ENCODE data around the gene COX6B2.

Gene COX6B2

DNA sequence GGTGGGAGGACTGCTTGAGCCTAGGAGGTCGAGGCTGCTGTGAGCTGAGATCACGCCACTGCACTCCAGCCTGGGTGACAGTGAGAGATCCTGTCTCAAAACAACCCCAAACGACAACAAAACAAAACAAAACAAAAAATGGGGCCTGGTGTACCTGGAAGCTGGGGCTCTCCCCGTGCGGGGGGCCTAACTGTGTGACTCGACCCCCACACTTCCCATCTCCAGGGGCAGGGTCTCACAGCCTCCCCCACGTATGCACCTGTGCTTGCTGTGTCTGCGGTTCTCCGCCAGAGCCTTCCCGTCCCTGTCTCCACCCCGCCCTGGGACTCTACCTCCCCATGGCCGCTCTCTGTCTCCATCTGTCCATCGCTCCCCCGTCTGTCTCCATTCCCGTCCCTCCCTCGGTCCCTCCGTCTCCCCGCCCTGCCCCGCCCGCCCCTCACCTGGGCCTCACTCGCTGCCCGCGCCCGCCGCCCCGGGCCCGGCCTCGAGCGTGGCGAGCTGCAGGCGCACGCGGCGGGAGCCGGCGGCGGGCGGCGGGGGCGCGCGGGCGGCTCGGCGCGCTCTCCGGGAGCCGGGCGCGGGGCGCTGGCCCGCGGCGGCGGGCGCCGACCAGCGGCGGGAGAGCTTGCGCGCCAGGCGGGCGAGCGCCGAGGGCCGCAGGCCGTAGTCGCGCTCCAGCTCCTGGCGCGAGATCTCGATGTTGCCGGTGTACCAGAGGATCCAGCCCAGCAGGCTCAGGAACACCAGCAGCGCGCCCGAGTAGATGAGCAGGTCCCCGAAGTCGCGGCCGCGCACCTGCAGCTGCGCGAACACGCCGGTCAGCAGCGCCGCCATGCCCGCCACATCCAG lies 29.0 kb upstream of the COX6B2 start:
- DNase-seq, result no peak

DNA sequence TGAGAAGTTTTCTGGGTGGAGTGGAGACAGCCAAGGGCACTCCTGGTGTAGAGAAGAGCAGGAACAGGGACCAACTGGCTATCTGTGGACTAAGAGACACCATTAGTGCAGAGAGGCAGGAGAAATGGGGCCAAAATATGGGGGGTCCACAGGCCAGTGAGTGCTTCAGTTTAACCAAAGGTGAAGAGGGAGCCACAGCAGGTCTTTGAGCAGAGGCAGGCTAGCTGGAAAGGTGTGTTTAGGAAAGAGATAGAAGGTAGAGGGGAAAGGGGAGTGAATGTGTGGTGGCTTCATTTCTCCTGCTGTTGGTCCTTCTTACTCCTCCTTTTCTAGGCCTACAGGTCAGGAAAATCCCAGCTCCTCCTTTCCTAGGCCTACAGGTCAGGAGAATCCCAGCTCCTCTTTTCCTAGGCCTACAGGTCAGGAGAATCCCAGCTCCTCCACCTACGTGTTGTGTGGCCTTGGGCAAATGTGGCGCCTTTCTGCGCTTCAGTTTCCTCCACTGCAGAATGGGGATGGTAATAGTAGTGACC lies 28.1 kb upstream of the COX6B2 start:
- DNase-seq, result no peak

DNA sequence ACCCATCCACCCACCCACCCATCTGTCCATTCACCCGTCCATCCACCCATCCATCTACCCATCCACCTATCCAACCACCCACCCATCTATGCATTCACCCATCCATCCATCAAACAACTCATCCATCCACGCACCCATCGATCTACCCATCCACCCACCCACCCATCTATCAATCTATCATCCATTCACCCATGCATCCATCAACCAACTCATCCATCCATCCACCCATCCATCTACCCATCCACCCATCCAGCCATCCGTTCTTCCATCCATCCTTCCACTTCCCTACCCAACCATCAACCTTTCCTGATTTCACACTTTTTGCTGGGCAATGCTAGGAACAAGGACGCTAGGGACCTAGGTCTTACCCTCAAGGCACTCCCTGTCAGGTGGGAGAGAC lies 27.5 kb upstream of the COX6B2 start:
- no peak for DNase-seq

DNA sequence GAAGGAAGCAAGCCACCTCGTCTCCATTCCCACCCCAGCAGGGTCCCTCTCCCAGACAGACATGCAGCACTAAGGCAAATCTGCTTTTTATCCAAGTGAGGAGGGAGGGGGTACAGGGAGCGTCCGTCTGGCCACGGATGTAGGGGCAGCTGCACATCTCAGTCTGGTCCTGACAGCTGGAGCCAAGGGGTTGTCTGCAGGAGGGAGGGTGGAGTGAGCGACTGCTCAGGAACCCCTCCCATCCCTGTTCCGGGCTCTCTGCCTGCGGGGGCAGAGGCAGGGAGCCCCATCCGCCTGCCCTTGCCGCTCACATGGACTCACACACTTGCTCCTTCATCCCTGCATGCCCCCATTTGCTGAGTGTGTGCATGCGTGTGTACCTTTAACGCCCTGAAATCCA lies 24.7 kb upstream of the COX6B2 start:
- DNase-seq, result peak; percentile 18

DNA sequence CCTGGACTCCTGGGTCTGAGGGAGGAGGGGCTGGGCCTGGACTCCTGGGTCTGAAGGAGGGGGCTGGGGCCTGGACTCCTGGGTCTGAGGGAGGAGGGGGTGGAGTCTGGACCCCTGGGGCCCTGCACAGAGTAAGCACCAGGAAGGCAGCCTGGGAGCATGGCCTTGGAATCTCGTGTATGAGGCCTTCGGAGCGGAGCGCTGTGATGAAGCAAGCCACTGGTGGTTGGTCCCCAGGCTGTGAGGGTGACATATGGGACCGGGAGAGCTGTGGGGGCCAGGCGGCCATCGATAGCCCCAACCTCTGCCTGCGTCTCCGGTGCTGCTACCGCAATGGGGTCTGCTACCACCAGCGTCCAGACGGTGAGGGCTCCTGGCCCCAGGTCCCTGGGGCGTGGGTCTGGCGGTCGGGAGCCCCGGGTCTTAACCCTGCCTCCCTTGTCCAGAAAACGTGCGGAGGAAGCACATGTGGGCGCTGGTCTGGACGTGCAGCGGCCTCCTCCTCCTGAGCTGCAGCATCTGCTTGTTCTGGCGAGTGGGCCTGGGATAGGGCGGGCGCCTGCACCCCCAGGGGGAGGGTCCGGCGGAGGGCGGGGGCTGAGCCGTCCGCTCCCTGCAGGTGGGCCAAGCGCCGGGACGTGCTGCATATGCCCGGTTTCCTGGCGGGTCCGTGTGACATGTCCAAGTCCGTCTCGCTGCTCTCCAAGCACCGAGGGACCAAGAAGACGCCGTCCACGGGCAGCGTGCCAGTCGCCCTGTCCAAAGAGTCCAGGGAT lies 23.0 kb upstream of the COX6B2 start:
- DNase-seq, result no peak

DNA sequence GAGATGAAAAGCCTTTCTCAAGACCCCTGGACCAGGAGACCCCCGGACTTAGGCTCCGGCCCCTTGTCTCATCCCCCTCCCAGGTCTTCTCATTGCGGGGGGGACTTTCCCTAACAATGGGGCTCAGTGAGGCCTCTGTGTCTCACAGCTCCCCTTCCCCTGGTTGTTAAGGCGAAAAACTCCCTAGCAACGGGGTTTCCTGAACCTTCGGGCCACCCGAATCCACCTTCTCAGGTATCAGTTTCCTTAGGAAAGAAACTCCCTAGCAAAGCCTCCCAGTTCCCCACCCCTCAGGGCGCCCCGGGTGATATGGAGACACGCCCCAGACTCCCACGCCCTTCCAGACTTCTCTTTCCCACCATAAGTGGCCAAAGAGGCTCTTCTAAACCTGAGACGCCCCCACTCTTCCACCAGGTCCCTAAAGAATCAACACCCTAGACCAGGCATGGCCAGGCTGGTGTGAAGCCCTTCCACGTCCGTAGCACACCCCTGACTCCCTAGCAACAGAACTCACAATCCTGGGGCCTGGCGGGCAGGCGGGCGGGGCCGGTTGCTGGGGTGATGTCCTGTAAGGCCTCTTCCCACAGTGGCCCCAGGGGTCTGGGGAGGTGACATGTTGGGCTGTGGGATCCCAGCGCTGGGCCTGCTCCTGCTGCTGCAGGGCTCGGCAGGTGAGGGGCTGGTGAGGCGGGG lies 21.9 kb upstream of the COX6B2 start, which contains the start of gene TMEM190:
TSS of gene TMEM190 (plus strand) at position 586 of the 693 bp plus-strand sequence. CDS start at position 614, 28 bp downstream.
- no peak for DNase-seq

DNA sequence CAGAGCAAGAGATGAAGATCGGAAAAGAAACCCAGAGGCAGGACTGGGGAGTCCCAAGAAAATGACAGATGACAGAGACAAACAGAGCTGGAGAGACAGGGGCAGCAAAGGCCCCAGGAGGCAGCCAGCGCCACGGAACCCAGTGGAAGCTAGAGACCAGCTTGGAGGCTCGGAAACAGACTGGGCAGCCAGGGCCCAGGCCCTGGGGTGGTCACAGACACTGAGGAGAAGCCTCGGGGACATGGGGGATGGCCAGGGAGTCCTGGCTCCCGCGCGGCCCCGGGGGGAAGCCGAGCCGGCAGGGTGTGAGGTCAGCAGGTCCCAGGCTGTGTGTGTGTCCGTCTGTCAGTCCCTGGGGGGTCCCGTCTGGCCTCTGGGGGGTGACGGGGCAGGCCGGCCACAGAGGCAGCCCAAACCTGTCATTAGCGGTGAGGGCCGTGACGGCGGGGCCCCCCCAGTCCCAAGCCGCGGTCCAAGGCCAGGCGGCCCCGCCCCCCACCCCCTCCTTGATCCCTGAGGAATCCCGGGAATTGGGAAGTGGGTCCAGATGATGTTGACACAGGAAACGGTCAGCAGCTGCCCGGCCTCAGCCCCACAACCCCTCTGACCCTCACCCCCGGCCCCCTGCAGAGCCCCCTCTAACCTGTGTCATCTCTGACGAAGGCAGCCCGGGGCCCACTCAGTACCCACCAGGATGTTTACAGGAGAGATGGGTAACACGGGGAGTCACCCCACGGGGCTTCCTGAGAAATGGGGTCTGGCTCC lies 19.7 kb upstream of the COX6B2 start:
- DNase-seq, result no peak

DNA sequence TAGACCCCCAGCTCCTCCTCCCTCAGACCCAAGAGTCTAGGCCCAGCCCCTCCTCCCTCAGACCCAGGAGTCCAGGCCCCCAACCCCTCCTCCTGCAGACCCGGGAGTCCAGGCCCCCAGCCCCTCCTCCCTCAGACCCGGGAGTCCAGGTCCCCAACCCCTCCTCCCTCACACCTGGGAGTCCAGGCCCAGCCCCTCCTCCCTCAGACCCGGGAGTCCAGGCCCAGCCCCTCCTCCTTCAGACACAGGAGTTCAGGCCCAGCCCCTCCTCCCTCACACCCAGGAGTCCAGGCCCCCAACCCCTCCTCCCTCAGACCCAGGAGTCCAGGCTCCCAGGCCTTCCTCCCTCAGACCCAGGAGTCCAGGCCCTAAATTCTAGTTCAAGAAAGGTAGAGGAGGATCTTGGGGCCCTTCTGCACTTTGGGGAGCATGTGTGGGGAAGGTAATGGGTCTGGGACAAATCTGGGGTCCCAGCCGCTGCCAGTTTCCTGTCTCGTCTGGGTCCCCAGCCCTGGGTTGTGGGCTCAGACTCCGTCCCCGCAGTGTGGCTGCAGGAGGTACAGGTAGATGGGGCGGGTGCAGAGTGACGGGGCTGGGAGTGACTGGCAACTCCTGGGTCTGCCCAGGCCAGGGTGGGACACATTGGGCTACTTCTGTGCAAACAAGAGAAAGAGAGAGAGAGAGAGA lies 18.9 kb upstream of the COX6B2 start:
- no peak for DNase-seq

DNA sequence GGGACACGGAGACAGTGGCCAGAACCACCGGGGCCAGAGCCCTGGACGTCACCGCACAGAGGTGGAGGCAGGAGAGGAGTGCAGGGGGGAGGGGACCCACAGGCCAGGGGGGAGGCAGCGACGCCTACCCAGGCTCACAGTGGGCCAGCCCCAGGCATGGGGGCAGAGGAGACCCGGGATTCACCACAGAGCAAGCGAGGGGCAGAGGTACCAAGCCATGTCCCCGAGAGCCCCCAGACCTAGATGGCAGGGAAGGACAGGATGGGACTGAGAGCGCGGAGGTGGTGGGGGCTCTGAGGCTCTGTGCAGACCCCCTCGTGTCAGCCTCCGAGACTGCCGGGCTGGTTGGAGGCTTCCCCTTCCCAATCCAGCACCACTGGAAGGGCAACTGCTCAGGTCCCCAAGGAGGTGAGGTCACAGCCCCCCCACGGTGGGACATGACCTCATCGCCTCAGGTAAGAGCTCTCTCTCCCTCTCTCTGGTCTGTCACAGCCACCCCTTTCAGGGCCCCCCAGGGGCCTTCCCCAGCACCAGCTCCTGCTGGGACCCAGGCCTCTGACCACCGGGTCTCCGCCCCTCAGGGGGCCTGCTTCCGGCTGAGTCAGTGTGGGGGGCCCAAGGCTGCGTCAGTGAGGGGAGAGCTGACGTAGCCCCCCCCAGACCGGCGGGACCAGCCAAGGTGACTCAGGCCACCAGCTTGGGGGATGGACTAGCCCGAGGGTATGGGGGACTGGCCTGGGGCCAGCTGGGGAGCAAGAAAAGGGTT lies 18.0 kb upstream of the COX6B2 start:
- DNase-seq, result no peak

DNA sequence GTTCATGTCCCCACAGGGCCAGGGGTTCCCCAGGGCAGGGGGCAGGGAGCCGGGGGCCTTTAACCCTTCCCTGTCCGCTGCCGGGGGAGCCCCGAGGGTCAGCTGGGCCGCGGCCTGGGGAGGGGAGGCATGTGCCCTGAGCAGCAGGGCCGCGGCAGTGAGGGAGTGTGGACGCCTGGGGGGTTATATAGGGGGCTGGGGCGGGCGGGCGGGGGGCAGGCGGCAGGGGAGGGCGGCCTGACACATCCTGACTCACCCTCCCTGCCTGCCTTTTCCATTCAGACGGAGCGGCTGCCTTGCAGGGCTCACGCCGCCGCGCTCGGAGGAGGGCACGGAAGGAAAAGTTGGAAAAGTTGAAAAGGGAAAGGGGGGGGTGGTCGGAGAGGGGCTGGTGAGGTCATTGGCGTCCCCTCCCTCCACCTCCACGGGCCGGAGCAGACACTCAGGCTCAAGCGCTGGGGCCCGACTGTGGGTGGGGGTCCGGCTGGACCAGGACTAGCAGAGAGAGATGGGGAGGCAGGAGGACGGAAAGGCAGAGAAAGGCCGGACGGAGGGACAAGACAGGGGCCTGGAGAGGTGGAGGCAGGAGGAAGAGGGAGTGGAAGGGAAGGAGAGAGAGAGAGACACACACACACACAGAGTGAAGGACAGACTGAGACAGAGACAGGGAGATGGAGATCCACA lies 15.9 kb upstream of the COX6B2 start, which contains the start of gene IL11:
TSS of gene IL11 (minus strand) at position 159 of the 684 bp plus-strand sequence. CDS start at position 6, 153 bp downstream.
- no peak for DNase-seq

DNA sequence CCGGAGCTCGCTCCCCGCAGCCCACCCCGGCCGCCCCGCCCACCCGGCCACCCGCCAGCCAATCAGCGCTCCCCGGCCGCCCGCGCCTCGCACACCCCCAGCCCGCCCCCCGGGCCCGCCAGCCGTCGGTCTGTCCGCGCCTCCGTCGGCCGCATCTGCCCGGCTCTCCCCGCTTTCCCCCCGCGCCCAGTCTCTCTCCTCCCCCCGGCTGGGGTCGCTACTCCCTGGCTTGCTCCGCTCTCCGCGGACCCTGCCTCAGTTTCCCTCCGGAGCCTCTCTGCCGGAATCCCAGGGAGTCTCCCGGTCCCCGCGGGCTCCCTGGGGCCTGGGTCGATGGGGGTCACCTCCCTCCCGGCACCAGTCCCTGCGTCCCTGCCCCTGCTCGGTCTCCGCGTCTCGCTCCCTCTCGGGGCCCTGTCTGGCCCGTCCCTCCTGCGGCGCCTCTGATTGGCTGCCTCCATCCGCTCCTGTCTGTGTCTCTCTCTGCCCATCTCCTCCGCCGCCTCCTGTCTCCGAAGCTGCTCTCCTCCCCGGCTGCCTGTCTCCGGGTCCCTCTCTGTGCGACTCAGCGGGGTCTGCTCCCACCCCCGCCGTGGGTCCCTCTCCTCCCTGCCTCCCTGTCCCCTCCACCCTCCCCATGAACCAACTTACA lies 15.3 kb upstream of the COX6B2 start:
- DNase-seq, result no peak

DNA sequence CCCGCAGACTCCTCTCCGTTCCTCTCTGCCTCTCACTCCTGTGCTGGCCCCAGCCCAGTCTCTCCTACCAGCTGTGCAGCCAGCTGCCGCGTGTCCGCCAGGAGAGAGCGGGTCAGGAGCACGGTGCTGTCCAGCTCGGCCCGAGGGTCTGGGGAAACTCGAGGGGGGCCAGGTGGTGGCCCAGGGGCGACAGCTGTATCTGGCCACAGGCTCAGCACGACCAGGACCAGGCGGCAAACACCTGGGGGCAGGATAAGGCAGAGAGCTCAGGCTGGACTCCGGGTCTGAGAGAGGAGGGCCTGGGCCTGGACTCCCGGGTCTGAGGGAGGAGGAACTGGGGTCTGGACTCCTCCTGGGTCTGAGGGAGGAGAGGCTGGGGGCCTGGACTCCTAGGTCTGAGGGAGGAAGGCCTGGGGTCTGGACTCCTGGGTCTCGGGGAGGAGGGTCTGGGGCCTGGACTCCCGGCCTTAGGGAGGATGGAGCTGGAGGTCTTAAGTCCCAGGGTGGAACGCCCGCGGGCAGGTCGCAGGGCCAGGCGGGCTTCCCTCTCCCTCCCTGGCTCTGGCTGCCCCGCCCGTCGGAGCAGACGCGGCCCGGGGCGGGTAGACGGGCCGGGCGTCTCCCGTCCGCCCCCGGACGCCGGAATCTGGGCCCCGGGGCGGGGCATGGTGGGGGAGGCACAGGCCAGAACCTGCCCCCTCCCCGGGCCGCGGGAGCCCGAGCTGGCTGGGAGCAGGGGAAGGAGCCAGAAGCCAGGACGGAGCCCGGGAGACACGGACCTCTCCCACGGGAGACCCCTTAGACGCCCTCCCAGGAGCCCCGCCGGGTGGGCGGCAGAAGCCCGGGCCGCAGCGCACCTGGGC lies 14.4 kb upstream of the COX6B2 start:
- DNase-seq, result no peak

DNA sequence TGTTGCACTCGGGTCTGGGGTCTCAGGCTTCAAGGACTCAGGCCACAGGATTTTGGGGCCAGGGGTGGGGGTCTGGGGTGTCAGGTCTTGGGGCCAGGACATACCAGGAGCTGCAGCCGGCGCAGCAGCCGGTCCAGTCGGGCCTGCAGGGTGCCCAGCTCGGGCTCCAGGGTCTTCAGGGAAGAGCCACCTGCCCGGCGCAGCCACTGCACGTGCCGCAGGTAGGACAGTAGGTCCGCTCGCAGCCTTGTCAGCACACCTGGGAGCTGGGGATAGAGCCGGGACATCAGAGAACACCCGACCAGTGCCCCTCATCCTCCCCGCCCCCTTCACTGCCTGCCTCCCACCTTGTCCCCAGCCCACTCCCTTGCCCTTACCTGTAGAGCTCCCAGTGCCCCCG lies 13.6 kb upstream of the COX6B2 start:
- no peak for DNase-seq

DNA sequence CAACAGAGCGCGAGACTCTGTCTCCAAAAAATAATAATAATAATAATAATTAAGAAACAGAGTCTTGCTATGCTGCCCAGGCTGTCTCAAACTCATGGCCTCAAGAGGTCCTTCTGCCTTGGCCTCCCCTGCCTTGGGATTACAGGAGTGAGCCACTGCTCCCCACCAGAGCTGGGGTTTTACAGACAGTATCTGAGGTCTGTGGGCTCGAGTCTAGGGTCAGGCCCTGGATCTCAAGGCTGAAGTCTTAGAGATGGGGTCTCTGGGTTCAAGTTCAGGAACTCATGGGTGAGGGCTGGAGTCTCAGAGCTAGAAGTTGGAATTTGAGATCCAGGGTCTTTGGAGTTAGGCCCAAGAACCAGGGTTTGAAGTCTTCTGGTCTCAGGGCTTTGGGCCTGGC lies 12.3 kb upstream of the COX6B2 start:
- no peak for DNase-seq

DNA sequence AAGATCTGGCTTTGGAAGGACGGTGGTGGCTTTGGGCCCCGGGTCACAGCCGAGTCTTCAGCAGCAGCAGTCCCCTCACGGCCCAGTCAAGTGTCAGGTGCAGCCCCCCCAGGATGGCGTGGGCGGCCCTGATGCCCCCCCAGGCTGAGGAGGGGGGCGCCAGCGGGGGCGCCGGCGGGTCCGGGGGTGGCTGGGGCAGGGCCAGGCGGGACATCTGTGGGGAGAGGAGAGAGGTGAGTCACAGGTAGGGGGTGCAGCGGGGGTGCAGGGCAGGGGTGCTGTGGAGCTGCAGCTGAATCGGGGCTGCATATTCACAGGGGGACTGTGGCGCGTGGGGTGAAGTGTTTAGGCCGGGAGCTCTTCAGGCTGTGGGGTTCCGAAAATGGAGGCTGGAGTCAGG lies 11.4 kb upstream of the COX6B2 start:
- no peak for DNase-seq

DNA sequence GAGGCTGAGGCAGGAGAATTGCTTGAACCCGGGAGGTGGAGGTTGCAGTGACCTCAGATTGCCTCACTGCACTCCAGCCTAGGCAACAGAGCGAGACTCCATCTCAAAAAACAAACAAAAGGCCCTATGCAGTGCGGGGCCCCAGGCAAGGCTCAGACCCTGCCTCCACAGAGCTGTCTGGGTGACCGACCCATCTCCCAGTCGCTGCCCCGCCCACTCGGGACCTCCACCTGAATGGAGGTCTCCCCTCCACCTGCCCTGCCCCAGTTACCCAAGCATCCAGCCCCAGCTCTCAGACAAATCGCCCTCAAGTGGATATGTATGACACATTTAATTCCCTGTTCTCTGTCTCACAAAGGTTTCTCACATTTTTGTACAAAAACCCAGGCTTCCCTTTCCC lies 10.7 kb upstream of the COX6B2 start:
- DNase-seq, result no peak

DNA sequence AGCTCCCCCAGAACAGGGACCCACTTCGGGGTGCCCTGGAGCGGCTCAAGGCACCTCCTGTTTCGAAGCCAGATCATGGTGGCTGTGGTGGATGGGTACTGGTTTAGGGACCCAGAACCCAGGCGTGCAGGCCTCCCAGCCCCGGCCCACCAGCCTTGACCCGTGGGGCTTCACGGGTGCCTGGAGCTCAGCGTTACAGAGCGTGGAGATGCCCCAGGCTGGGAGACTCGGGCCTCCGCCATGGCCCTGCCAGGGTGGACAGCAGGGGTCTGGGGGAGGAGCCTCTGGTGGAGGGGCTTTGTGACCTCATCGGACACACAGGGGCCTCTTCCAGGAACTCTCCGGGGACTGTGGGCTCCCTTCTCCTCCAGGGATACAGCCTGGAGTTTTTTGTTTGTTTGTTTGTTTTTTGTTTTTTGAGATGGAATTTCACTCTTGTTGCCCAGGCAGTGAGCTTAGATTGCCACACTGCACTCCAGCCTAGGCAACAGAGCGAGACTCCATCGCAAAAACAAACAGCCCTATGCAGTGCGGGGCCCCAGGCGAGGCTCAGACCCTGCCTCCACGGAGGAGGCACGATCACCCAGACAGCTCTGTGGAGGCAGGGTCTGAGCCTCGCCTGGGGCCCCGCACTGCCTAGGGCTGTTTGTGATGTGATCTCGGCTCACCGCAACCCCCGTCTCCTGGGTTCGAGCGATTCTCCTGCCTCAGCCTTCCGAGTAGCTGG lies 8.6 kb upstream of the COX6B2 start, which contains the start of gene GARIN5B:
TSS of gene GARIN5B (minus strand) at position 271 of the 727 bp plus-strand sequence. CDS start at position 77, 194 bp downstream.
- DNase-seq, result no peak
